ENCODE results near the gene RFWD3.

RFWD3 gene

DNA sequence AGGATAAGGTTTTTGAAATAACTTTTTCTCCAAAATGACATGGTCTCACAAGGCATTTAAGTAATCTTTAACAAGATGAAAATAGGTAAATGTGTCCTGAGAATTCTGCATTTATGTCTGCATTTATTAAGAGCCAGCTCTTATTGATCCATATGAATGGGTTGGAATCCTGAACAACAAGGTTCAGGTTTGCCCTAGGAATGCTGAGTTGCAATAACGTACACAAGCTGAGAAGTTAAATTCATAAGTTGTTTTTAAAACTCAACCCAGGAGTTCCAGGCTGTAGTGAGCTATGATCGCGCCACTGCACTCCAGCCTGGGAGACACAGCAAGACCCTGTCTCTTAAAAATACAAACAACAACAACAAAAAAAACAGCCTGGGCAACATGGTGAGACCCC is 87.8 kb downstream of the RFWD3 start:
- DNase-seq (ENCODE audit: low read depth in 2 of 2), result no peak

DNA sequence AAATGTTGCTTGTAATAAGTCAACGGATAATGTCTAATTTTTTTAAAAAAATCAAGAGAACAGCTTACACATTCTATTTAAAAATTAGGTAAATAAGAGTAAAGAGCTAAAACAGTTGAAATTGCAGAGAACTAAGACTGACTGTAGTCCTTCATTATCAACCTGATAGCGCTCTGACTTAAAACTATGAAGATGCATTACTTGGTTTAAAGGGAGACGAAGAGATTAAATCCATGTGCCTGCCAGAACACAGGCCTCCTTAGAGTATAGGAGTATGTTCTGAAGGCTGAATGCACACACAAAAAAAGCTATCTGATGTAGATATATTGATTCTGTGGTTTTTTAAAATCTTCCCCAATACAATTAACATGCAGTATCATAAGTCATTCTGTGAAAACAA is 88.2 kb downstream of the RFWD3 start:
- no peak for DNase-seq (ENCODE audit: low read depth in 2 of 2)

DNA sequence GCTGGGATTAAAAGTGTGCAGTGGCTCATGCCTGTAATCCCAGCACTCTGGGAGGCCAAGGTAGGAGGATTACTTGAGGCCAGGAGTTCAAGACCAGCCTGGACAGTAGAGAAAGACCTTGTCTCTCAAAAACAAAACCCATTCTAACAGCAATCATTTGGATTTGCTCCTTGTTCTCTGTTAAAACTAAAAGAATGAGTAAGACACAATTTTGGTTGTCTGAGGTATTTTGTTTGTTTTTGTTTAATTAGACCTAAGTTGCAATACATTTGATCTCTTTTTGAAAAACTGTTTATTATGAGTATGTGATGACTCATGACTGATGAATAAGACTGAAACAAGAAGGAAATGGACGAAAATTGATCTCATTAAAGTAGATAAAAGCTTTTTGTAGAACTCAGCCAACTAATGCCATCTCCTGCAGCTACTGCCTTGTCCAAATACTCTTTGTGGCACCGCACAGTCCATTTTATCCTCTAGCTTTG is 88.8 kb downstream of the RFWD3 start:
- no peak for DNase-seq (ENCODE audit: low read depth in 2 of 2)

DNA sequence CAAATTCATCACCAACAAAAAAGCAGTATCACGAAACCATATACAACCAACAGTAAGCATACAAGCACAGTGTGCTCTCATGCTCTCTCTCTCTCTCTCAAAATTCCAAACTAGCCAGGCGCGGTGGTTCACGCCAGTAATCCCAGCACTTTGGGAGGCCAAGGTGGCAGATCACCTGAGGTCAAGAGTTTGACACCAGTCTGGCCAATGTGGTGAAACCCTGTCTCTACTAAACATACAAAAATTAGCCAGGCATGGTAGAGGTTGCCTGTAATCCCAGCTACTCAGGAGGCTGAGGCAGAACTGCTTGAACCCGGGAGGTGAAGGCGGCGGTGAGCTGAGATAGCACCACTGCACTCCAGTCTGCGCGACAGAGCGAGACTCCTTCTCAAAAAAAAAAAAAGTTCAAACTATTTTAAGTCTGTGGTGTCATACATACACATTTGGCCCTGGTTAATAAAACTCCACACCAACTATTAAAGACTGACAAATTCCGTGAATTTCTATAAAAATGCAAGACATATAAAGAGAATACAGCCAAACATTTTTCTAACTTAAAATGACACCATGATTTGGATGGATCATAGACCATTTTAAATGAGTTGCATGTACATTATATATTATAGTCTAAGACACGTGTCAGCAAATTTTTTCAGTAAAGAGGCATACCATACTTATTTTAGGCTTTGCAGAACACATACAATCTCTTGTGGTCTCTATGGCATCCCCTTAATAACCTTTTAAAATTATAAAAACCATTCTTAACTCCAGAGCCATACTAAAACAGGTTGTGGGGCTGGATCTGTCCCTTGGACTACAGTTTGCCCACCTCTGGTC is 90.7 kb downstream of the RFWD3 start:
- no peak for DNase-seq (ENCODE audit: low read depth in 2 of 2)

DNA sequence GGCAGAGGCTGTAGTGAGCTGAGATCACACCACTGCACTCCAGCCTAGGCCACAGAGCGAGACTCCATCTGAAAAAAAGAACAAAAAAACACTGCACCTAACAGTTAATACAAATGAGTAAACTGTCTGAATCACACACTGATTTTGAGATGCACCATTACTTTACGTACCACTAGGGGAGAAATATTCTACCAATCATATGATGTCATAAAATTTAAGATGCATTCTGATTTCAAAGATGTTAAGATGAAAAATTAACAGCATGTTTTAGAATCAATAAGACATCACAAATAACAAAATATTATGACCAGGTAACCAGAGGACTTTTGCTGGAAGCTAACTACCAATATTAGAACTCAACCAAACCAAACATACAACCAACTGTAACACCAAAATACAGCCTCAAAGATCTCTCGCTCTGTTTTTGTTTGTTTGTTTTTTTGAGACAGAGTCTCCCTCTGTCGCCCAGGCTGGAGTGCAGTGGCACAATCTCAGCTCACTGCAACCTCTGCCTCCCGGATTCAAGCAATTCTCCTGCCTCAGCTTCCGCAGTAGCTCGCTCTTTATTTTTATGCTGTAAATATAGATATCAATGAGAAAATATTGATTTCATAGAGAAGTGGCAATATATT is 91.4 kb downstream of the RFWD3 start:
- no peak for DNase-seq (ENCODE audit: low read depth in 2 of 2)

DNA sequence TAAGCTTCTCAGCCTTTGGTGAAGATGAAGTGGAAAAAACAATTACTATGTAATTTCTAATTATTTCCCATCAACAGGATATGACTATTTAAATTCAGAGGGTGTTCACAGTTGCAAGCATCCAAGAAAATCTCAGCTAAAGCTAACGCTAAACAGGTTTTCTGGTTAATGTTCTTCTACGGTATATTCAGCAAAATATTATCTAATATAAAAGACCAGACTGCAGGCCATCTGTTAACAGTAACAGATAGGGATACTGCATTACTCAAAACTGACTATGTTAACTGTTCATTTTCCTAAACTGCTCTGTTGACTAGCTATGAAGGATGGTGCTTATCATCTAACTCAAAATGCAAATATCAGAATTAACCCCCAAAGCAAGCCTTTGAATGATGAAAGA is 92.5 kb downstream of the RFWD3 start:
- no peak for DNase-seq (ENCODE audit: low read depth in 2 of 2)

DNA sequence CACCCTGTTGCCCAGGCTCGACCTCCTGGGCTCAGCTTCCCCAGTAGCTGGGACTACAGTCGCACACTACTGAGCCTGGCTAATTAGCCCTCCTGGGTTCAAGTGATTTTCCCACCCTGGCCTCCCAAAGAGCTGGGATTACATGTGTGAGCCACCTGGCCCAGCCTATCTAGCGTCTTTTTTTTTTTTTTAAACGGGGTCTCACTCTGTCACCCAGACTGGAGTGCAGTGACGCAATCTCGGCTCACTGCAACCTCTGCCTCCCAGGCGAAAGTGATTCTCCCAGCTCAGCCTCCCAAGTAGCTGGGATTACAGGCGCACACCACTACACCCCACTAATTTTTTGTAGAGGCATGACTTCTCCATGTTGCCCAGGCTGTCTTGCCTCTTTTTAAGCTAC is 93.1 kb downstream of the RFWD3 start:
- no peak for DNase-seq (ENCODE audit: low read depth in 2 of 2)
